ENCODE data around the gene VCAN.

DNA sequence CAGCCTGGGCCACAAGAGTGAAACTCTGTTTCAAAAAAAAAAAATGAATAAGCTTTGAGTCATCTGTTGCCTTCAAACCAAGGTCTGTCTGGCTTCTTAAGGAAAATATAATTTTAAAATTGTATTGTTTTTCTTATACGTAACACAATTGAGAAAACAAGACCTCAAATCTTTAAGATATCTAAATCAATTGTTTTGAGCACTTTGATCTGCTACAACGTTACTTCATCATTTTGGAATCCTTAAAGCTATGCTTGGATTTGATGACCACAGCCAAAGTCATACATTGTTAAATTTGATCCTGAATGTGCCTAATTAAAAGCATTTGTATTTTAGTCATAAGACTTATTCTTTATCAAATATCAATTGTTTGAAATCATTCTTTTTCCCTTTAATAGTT lies 37.7 kb upstream of the VCAN start:
- no peak for TF ChIP-seq SP1 (IDR thresholded peaks at IDR 0.05)
- no peak for TF ChIP-seq BHLHE40 (IDR thresholded peaks at IDR 0.05; ENCODE audit: borderline replicate concordance)
- TF ChIP-seq SUZ12 (IDR thresholded peaks at IDR 0.05) = no peak
- no peak for TF ChIP-seq FOXM1 (IDR thresholded peaks at IDR 0.05; ENCODE audit: borderline replicate concordance)
- TF ChIP-seq FOXA1 (IDR thresholded peaks at IDR 0.05) = no peak
